Measurements from ENCODE around the gene DHRS7C.
A peak's percentile ranks its signal among the peaks of the same experiment; 100 is the strongest.

Gene DHRS7C

DNA sequence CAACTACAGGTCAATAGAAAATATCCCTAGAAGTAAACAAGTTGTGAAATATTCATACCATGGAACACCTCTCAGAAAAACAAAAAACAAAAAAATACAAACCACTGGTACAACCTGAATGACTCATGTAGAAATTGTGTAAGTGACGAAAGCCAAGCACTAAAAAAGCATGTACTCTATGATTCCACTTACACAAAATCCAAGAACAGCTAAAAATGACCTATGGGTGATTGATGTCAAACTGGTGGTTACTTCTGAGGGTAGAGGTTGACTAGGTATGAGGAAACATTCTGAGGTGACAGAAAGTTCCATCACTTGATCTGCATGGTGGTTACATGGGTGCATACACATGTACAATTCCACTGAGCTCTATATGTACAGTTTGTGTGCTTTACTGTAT, 31.1 kb downstream of the DHRS7C start:
- no peak overlapping the region for H3K4me3 ChIP-seq (ENCODE audit: low read depth, low read length)
- TF ChIP-seq, protein P1, sequence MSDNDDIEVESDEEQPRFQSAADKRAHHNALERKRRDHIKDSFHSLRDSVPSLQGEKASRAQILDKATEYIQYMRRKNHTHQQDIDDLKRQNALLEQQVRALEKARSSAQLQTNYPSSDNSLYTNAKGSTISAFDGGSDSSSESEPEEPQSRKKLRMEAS (IDR thresholded peaks at IDR 0.05; ENCODE audit: low read depth, low read length), result no peak
- no peak for DNase-seq (ENCODE audit: low read depth)

DNA sequence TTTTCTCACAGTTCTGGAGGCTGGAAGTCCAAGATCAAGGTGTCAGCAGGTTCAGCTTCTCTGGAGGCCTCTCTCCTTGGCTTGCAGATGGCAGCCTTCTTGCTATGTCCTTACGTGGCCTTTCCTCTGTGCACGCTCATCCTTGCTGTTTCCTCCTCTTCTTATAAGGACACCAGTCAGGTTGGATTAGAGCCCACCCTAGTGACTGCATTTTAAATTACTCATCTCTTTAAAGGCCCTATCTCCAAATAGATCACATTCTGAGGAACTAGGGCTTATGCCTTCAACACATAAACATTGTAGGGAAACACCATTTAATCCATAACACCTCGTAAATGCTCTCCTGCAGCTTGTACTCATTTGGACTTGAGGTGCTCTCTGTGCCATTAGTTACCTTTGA, 36.3 kb downstream of the DHRS7C start:
- peak; percentile 34 for DNase-seq (ENCODE audit: low read depth)
- TF ChIP-seq, protein P1 (IDR thresholded peaks at IDR 0.05; ENCODE audit: low read depth, low read length), result no peak
- TF ChIP-seq POLR2A (IDR thresholded peaks at IDR 0.05; ENCODE audit: extremely low read depth, insufficient read length) (no peak), MYC (IDR thresholded peaks at IDR 0.05; ENCODE audit: low read depth, low read length) (no peak)
- TF ChIP-seq, protein P2, sequence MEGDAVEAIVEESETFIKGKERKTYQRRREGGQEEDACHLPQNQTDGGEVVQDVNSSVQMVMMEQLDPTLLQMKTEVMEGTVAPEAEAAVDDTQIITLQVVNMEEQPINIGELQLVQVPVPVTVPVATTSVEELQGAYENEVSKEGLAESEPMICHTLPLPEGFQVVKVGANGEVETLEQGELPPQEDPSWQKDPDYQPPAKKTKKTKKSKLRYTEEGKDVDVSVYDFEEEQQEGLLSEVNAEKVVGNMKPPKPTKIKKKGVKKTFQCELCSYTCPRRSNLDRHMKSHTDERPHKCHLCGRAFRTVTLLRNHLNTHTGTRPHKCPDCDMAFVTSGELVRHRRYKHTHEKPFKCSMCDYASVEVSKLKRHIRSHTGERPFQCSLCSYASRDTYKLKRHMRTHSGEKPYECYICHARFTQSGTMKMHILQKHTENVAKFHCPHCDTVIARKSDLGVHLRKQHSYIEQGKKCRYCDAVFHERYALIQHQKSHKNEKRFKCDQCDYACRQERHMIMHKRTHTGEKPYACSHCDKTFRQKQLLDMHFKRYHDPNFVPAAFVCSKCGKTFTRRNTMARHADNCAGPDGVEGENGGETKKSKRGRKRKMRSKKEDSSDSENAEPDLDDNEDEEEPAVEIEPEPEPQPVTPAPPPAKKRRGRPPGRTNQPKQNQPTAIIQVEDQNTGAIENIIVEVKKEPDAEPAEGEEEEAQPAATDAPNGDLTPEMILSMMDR (IDR thresholded peaks at IDR 0.05; ENCODE audit: low read depth, low read length), result no peak
- H3K4me3 ChIP-seq (ENCODE audit: low read depth, low read length), result no peak overlapping the region

DNA sequence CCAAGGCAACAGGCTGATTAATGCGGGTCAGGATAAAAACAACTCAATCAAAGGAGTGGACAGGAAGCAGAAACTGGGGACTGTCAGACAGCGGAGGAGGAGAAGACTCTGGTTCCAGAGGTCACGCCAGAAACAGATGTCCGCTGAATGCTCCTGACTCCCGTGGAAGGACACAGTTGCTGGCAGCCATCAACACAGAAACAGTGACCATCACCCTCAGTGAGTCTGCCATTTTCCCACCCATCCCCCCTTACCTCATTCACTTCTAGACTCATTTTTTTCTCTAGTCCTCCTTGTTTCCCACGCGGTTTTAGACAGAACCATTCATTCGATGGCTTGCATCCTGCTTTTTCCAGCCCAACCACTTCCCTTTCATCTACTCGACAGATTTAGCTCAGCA, 40.9 kb downstream of the DHRS7C start:
- no peak for DNase-seq (ENCODE audit: low read depth)
- H3K4me3 ChIP-seq (ENCODE audit: low read depth, low read length), result no peak overlapping the region
- TF ChIP-seq, protein P1 (IDR thresholded peaks at IDR 0.05; ENCODE audit: low read depth, low read length), result no peak

DNA sequence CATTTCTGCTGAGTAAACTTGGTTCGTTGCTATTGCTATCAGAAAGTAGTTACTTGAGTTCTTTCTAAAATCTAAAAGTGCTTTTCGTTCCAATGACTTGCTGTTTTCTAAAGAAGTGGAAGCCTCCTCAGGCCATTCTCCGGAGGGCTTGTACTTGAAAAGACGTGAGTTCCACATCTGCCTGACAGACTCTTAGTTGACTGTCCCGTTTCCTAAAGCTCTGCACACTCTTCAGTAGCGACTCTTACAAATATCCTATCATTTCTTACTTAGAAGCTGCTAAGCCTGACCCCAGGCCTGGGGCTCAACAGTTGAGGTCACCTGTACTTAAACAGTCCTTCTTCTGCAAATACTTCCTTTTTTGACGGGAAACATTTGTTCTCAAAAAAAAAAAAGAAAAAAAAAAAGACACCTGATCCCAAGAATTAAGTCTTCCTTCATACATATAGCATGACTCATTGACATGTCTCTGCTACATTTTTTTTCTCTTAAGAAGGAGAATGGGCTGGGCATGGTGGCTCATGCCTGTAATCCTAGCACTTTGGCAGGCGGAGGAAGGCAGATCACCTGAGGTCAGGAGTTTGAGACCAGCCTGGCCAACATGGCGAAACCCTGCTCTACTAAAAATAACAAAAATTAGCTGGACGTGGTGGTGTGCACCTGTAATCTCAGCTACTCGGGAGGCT, 61.5 kb downstream of the DHRS7C start:
- TF ChIP-seq MYC (IDR thresholded peaks at IDR 0.05; ENCODE audit: low read depth, low read length), result no peak
- TF ChIP-seq POLR2A (IDR thresholded peaks at IDR 0.05; ENCODE audit: extremely low read depth, insufficient read length), result no peak
- TF ChIP-seq, protein P1 (IDR thresholded peaks at IDR 0.05; ENCODE audit: low read depth, low read length), result no peak
- TF ChIP-seq, protein P2 (IDR thresholded peaks at IDR 0.05; ENCODE audit: low read depth, low read length), result no peak
- H3K4me3 ChIP-seq (ENCODE audit: low read depth, low read length), result no peak overlapping the region
- DNase-seq (ENCODE audit: low read depth), result no peak

DNA sequence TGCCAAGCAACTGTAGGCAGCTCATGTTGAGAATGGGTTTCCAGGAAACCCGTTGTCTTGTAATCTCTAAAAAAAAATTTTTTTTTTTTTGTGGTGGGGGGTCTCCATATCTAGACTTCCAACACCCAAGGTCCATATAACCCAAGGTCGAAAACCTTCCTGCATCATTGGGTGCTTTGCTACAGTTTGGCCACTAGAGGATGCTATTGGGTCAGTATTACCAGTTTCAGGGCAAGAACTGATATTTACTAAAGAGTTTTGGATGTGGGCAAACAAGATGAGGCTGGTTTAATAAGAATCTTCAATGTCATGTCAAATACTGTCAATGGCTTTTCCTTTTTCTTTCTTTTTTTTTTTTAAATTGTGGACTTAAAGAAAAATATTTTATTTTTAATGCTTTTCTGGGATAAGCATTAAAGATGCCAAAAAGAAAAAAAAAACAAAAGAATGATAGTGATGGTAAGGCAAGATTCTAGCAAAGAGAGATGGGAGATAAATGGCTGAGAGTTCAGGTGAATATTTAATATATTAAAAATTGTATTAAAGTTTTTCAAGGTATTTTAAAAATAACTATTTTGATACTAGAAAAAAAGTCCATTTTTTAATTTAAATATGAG, 62.2 kb downstream of the DHRS7C start:
- TF ChIP-seq MYC (IDR thresholded peaks at IDR 0.05; ENCODE audit: low read depth, low read length), result no peak
- TF ChIP-seq, protein P2 (IDR thresholded peaks at IDR 0.05; ENCODE audit: low read depth, low read length), result peak; percentile 99
- TF ChIP-seq, protein P1 (IDR thresholded peaks at IDR 0.05; ENCODE audit: low read depth, low read length), result 0 out of 2 replicates have a peak, but pooled peaks have one; percentile 12
- no peak for TF ChIP-seq POLR2A (IDR thresholded peaks at IDR 0.05; ENCODE audit: extremely low read depth, insufficient read length)
- DNase-seq (ENCODE audit: low read depth), result peak; percentile 65
- H3K4me3 ChIP-seq (ENCODE audit: low read depth, low read length), result no peak overlapping the region

DNA sequence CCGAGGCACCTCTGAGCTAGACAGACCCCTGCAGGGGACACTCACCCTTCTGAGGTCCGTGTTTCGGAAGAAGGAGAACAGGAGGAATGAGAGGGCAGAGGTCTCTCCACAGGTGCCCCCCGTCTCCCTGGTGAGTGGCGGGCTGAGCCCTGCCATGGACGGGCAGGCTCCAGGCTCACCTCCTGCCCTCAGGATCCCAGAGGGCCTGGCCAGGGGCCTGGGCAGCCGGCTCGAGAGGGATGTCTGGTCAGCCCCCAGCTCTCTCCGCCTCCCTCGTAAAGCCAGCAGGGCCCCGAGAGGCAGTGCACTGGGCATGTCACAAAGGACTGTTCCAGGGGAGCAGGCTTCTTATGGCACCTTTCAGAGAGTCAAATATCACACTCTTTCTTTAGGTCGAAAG, 62.8 kb downstream of the DHRS7C start:
- H3K4me3 ChIP-seq (ENCODE audit: low read depth, low read length), result no peak overlapping the region
- no peak for DNase-seq (ENCODE audit: low read depth)
- TF ChIP-seq MYC (IDR thresholded peaks at IDR 0.05; ENCODE audit: low read depth, low read length), result no peak
- TF ChIP-seq, protein P1 (IDR thresholded peaks at IDR 0.05; ENCODE audit: low read depth, low read length), result no peak

DNA sequence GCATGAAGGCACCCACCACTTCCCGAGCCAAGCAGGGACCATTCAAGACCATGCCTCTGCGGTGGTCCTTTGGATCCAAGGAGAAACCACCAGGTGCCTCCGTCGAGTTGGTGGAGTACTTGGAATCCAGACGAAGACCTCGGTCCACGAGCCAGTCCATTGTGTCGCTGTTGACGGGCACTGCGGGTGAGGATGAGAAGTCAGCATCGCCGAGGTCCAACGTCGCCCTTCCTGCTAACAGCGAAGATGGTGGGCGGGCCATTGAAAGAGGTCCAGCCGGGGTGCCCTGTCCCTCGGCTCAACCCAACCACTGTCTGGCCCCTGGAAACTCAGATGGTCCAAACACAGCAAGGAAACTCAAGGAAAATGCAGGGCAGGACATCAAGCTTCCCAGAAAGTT, 63.4 kb downstream of the DHRS7C start:
- H3K4me3 ChIP-seq (ENCODE audit: low read depth, low read length), result no peak overlapping the region
- TF ChIP-seq, protein P2 (IDR thresholded peaks at IDR 0.05; ENCODE audit: low read depth, low read length), result no peak
- TF ChIP-seq MYC (IDR thresholded peaks at IDR 0.05; ENCODE audit: low read depth, low read length), result no peak
- TF ChIP-seq POLR2A (IDR thresholded peaks at IDR 0.05; ENCODE audit: extremely low read depth, insufficient read length), result no peak
- DNase-seq (ENCODE audit: low read depth), result no peak
